Fibroblast of peridontal ligament (primary cell): ENCODE data around the gene PIN4.
"Not testable (repeated sequence)": the region's sequence is repeated elsewhere in the genome, so short reads cannot be mapped to it uniquely, and the experiment has no call there.

ENCODE experiments used
- DNase-seq: peaks from one replicate; pipeline ENCODE4 v3.0.0-alpha.2; 2010; ENCODE audit errors: extremely low read depth

PIN4 gene

DNA sequence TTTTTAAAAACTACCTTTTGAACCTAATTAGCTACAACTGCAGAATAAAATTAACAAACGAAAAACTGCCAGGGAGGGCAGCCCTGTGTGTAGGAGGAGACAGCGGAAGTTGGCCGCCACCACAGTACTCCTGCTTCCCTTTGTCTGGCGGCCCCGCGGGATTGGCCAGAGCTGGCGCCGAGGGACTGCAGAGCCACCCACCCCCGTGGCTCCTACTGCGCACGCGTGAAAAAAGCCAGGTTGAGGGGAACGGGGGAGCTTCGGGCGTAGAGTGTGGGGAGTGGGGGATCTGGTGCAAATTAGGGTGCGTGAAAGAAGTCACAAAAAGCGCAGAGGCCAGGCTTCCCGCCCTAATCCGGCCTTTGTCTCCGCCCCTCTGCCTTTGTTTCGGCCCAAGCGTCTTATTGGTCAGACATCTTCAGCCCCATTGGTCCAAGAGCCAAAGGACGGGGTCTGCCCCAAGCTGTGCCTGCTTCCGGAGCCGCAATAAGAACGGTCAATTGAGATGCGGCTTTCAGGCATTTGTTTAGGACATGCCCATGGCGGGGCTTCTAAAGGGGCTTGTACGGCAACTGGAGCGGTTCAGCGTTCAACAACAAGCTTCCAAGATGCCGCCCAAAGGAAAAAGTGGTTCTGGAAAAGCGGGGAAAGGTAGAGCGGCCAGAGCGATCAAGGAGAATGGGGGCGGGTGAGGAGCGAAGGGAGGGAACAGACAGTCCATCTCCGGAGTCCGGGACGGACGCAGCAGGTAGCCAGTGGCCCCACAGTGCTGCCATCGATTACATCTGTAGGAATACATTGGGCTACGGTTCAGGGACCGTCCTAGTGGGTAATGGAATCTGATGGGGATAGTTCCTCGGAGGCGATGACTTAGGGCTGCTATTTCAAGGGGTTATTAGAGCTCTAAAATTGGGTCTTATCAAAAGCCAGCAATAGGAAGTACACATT lies at the start of gene PIN4:
PIN4 (plus strand) TSS at position 580 of the 948 bp plus-strand sequence; CDS start at position 609, 29 bp downstream.
- peak; percentile 96 for DNase-seq

GRCh38 chrX:72132456-72132855 lies 49.1 kb upstream of the PIN4 start:
- DNase-seq: no peak

- DNase-seq: no peak
Observed at GRCh38 chrX:72133851-72134546, 47.6 kb upstream of the PIN4 start.

DNA sequence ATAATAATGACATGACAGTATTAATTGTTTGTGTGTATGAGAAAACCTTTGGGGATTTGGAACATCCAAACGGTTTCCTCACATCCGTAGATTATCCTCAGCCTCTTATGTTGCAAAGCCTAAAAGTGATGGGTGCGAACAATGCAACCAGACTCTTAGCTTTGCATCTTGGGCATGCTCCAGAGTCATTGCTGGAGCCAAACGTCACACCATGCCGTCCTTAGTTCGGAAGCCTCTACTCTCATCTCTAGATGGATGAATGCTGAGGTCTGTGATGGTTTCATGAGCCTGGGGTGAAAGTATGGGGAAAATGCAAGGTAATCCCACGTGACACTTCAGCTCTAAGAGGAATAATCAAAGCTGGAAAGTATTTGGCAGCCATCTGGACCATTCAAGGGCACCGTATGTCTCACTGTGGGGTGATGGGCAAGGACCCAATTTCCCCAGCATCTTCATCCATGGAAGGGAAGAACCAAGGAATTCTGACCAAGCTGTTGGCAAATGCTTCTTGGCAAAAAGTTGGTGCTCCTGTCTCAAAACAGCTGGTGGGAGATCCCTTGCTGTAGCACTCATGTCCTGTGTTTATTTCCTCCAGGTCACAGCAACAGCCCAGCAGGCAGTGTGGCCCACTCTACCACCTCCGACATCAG lies 43.6 kb upstream of the PIN4 start:
- DNase-seq: no peak

DNA sequence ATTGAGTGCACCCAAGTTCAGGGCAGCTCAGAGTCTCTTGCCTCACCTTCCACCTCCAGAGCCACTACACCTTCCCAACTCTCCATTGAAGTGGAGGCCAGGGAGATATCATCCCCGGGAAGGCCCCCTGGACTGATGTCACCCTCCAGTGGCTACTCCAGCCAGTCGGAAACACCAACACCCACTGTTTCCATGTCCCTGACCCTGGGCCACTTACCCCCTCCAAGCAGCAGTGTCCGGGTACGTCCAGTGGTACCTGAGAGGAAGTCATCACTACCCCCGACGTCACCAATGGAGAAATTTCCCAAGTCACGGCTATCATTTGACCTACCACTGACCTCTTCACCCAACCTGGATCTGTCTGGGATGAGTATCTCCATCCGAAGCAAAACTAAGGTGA lies 42.0 kb upstream of the PIN4 start:
- DNase-seq: no peak

DNA sequence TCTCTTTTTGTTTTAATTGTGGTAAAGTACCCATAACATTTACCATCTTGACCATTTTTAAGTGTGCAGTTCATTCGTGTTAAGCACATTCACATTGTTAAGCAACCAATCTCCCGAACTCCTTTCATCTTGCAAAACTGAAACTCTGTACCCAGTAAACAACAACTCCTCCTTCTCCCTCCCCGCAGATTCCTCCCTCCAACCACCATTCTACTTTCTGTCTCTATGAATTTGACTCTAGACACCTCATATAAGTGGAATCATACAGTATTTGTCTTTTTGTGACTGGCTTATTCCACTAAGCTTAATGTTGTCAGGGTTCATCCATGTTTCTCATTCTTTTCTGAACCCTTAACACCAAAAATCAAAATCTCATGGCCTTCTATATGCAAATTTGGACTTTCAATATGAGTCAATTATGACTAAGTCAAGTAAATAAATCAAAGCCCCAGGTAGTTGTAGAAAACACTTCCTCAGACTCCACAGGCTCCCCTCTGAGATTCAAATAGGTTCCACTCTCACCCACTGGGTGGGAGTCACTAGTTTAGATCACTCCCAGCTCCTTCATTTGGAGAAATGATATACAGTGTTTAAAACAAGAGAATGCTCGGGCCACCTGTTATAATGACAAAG lies 40.1 kb upstream of the PIN4 start:
- no peak for DNase-seq

DNA sequence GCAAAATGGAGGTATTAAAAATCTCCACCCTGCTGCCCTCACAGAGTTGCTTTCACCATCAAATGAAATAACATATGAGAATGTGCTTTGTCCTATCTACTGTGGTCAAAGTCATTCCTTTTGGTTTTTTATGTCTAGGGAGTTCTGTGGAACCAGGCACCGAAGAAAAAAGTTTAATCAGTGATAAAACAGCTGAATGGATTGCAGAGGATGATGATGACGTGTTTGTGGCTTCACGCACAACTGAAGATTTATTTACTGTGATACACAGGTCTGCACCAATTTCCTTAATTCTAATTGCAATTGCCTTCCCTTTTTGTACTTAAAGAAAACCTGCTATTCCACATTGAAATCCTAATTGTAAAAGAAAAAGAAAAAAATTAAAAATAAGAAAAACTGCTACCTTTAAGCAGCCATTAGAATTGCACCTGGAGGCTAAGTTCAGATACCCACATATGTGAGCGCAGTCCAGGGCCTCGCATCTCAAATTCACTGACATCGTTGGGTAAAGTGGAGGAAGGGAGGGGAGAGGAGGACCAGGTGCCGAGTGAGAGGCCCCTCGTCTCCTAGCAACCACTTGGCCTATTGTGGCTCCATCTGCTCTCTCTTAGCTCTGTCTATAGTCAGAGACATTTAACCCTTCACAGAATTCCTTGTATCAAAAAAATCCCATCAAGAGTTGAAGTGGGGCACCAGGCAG lies 39.3 kb upstream of the PIN4 start:
- no peak for DNase-seq

- DNase-seq: no peak
Observed at GRCh38 chrX:72142794-72143608, 38.6 kb upstream of the PIN4 start.

- no peak for DNase-seq
Observed at GRCh38 chrX:72143609-72143907, 38.0 kb upstream of the PIN4 start.

- DNase-seq: no peak
Observed at GRCh38 chrX:72145181-72145580, 36.4 kb upstream of the PIN4 start.

- DNase-seq: no peak
Observed at GRCh38 chrX:72146527-72146926, 35.0 kb upstream of the PIN4 start.

DNA sequence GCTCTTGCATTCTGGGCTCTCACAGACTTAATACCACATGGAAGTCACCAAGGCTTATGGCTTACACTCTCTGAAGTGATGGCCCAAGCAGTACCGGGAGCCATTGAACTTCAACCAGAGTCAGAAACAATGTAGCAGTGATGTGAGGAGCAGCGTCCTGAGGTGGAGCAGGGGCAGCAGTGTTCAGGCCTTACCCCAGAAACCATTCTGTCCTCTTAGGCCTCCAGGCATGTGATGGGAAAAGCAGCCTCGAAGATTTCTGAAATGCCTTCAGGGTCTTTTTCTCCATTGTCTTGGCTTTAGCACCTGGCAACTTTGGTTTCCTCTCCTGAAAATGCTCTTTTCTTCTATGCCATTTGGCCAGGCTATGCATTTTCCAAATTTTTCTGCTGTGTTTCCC lies 22.8 kb upstream of the PIN4 start:
- no peak for DNase-seq

- DNase-seq: no peak
Observed at GRCh38 chrX:72159769-72160168, 21.8 kb upstream of the PIN4 start.

DNA sequence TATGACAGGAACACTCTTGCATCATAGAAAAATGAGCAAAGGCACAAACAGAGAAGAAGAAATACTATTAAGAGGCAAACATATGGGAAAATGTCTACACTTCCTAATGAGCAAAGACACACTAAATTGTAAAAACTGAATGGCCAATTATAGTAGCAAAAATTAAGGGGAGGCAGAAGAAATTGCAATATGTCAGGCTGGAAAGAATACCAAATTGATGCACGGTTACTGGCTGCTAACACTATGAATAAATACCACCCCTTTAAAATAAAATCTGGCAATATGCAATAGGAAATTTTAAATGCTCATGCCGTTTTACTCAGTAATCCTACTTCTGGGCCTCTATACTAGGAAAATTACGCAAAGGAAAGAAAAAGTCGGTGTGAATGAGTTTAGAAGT lies 16.0 kb upstream of the PIN4 start:
- no peak for DNase-seq

- DNase-seq: peak; percentile 79
Observed at GRCh38 chrX:72169008-72169728, 12.4 kb upstream of the PIN4 start.

DNA sequence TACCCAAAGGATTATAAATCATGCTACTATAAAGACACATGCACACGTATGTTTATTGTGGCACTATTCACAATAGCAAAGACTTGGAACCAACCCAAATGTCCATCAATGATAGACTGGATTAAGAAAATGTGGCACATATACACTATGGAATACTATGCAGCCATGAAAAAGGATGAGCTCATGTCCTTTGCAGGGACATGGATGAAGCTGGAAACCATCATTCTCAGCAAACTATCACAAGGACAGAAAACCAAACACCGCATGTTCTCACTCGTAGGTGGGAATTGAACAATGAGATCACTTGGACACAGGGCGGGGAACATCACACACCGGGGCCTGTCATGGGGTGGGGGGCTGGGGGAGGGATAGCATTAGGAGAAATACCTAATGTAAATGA lies 5.3 kb upstream of the PIN4 start:
- DNase-seq: not testable (repeated sequence)

DNA sequence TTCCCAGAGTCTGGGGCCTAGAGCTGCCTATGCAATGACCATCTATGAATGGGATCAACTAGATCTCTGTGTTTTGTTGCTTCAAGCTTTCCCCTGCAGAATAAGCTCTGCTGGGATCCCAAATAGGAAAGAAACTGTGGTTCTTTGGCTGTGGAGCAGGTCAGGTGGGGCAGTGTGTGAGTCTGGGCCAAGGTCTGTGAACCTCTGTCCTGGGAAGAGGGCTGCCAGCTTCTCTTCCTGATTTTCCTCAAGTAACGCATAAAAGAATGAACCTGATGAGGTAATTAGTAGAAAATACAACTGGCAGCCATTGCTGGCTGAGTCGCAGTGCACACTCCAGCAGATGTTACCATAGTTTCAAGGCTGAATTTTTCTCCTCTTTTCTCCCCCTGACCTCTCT lies 4.6 kb upstream of the PIN4 start:
- no peak for DNase-seq

GRCh38 chrX:72180539-72180938 lies 1.0 kb upstream of the PIN4 start:
- no peak for DNase-seq

- DNase-seq: no peak
Observed at GRCh38 chrX:72182924-72183323, 1.4 kb downstream of the PIN4 start.
